B cell (primary cell): ENCODE data around the gene PLEKHM2.

Experiments used
- CTCF ChIP-seq: fragments of 200-600 bp; IDR thresholded peaks from one replicate; pipeline ENCODE4 v1.8.0; 2022; ENCODE audit warnings: antibody characterized with exemption, mild to moderate bottlenecking
- EZH2 ChIP-seq: IDR thresholded peaks from 2 replicates; pipeline ENCODE4 v1.6.1; 2012; ENCODE audit warnings: borderline replicate concordance, low read depth, mild to moderate bottlenecking, moderate library complexity, low read length; ENCODE audit not compliant: insufficient read depth, poor library complexity, severe bottlenecking

GRCh38 chr1:15748690-15749398 lies 64.7 kb downstream of the PLEKHM2 start:
- TF ChIP-seq CTCF (no peak), EZH2 (no peak)
